HCT116 (cell line): ENCODE results near the gene CBFA2T3. TPM values are rescaled to one million over a fixed set of nuclear protein-coding genes. Genes with fewer than 3 reads are reported as not detected.

ENCODE experiments used
- ATAC-seq: fragments of 200-7000 bp; cut with Tn5 transposase; 2 replicates; pipeline ENCODE4 v1.9.1; 2020; ENCODE audit warnings: mild to moderate bottlenecking, moderate library complexity
- BruUV-seq: library from RNA; stranded (reverse); fragments of 400-500 nt; replicated peaks from 2 replicates; lab custom pipeline; 2021; lab: Mats Ljungman, UMichigan
- CTCF ChIA-PET: fragments of 300-600 bp; sonication (Branson Sonifier 250); formaldehyde crosslinking; loops from one replicate; lab custom pipeline; 2021; ENCODE audit warnings: antibody characterized with exemption; lab: Charles Lee
- POLR2A ChIA-PET: fragments of 300-600, 350-600 bp; sonication (Branson Sonifier 250); formaldehyde crosslinking; loops from one replicate; lab custom pipeline; 2021; ENCODE audit warnings: antibody characterized with exemption; lab: Charles Lee
- RAD21 ChIA-PET, 2 experiments: fragments of 300-600 bp; sonication (Branson Sonifier 250); formaldehyde crosslinking; loops; one replicate each; lab custom pipeline; 2023; ENCODE audit warnings: low total read pairs in 2 of 2; ENCODE audit not compliant: uncharacterized antibody in 2 of 2, unreplicated experiment in 2 of 2, low non-redundant PET in 1 of 2; lab: Charles Lee
- DNase-seq: peaks from one replicate; pipeline ENCODE4 v3.0.0-alpha.2; 2010; ENCODE audit warnings: low read depth, low spot score
- H2AFZ ChIP-seq: fragments of 200-600 bp; shearing (Covaris generic), sonication (generic); 2 replicates; pipeline ENCODE4 v1.6.1; 2017; ENCODE audit warnings: low read depth, mixed run types, mixed read lengths, antibody characterized with exemption, low read length; ENCODE audit not compliant: poor library complexity, severe bottlenecking
- H3K27ac ChIP-seq: 2 replicates; pipeline ENCODE4 v1.5.1; 2012; ENCODE audit warnings: low read depth, low read length
- H3K27me3 ChIP-seq: fragments of 200-600 bp; sonication (generic); 2 replicates; pipeline ENCODE4 v1.6.1; 2016; ENCODE audit warnings: mixed run types, low read length, mixed read lengths; ENCODE audit not compliant: insufficient read depth
- H3K36me3 ChIP-seq, 2 experiments: fragments of 200-500 bp in 1 of 2; fragments of 200-600 bp in 1 of 2; sonication (Bioruptor generic) in 1 of 2; sonication (generic) in 1 of 2; 2 replicates each; pipeline versions ENCODE4 v1.5.1 to v1.6.1; 2014 to 2016; ENCODE audit warnings: low read length in 2 of 2, inconsistent platforms in 1 of 2, mixed read lengths in 1 of 2, mixed run types in 1 of 2; ENCODE audit not compliant: insufficient read depth in 2 of 2, control insufficient read depth in 1 of 2
- H3K4me1 ChIP-seq, 2 experiments: fragments of 200-600 bp in 1 of 2; sonication (generic) in 1 of 2; 2 replicates each; pipeline versions ENCODE4 v1.5.1 to v1.6.1; 2012 to 2017; ENCODE audit warnings: low read length in 2 of 2, inconsistent platforms in 1 of 2, mild to moderate bottlenecking in 1 of 2, mixed read lengths in 1 of 2, mixed run types in 1 of 2, moderate library complexity in 1 of 2; ENCODE audit not compliant: insufficient read depth in 2 of 2, control insufficient read depth in 1 of 2
- H3K4me2 ChIP-seq: fragments of 200-600 bp; sonication (generic); 2 replicates; pipeline ENCODE4 v1.6.1; 2017; ENCODE audit warnings: mixed run types, low read length, mixed read lengths
- H3K4me3 ChIP-seq, 2 experiments: fragments of 200-600 bp in 1 of 2; sonication (generic) in 1 of 2; replicated peaks in 1 of 2; 2 replicates each; pipeline ENCODE4 v1.5.1; 2011 to 2016; ENCODE audit warnings: low read length in 2 of 2, control low read depth in 1 of 2, low read depth in 1 of 2, mild to moderate bottlenecking in 1 of 2, mixed read lengths in 1 of 2, mixed run types in 1 of 2
- H3K79me2 ChIP-seq: fragments of 200-600 bp; sonication (generic); 2 replicates; pipeline ENCODE4 v1.6.1; 2017; ENCODE audit warnings: mild to moderate bottlenecking, mixed run types, low read length, moderate library complexity, mixed read lengths; ENCODE audit not compliant: insufficient read depth
- H3K9ac ChIP-seq: fragments of 200-600 bp; sonication (generic); 2 replicates; pipeline ENCODE4 v1.6.1; 2016; ENCODE audit warnings: low read length, mixed read lengths
- H3K9me2 ChIP-seq: fragments of 200-600 bp; sonication (generic), shearing (Covaris generic); 2 replicates; pipeline ENCODE4 v1.6.1; 2017; ENCODE audit warnings: mixed run types, mild to moderate bottlenecking, moderate library complexity; ENCODE audit not compliant: insufficient read depth
- H3K9me3 ChIP-seq, 2 experiments: fragments of 200-500 bp in 1 of 2; fragments of 200-600 bp in 1 of 2; sonication (Bioruptor generic) in 1 of 2; sonication (generic) in 1 of 2; 2 replicates each; pipeline ENCODE4 v1.6.1; 2014 to 2017; ENCODE audit warnings: low read length in 2 of 2, mixed read lengths in 2 of 2, inconsistent platforms in 1 of 2, low read depth in 1 of 2, mild to moderate bottlenecking in 1 of 2, mixed run types in 1 of 2, moderate library complexity in 1 of 2; ENCODE audit not compliant: control insufficient read depth in 1 of 2, insufficient read depth in 1 of 2
- H4K20me1 ChIP-seq: fragments of 200-600 bp; sonication (generic), shearing (Covaris generic); 2 replicates; pipeline ENCODE4 v1.6.1; 2017; ENCODE audit warnings: mixed run types, mild to moderate bottlenecking, moderate library complexity; ENCODE audit not compliant: insufficient read depth
- EGR1 ChIP-seq: IDR thresholded peaks from 2 replicates; pipeline ENCODE4 v1.6.1; 2012; ENCODE audit warnings: low read depth
- FOSL1 ChIP-seq: IDR thresholded peaks from 2 replicates; pipeline ENCODE4 v1.6.1; 2012; ENCODE audit warnings: low read depth
- JUND ChIP-seq: IDR thresholded peaks from 2 replicates; pipeline ENCODE4 v1.6.1; 2012
- POLR2A ChIP-seq: IDR thresholded peaks from 2 replicates; pipeline ENCODE4 v1.7.0; 2011; ENCODE audit warnings: borderline replicate concordance; ENCODE audit not compliant: insufficient read depth, insufficient read length; ENCODE audit errors: extremely low read depth
- SRF ChIP-seq: IDR thresholded peaks from 2 replicates; pipeline ENCODE4 v1.6.1; 2012; ENCODE audit warnings: low read depth
- ZNF274 ChIP-seq: fragments of 200-500 bp; sonication (Bioruptor generic); IDR thresholded peaks from 2 replicates; pipeline ENCODE4 v1.6.1; 2014; ENCODE audit warnings: mild to moderate bottlenecking, low read depth, low read length, inconsistent platforms
- intact Hi-C: fragments of 100-400 bp; cut with micrococcal nuclease; formaldehyde crosslinking; loops from 2 replicates; pipeline ENCODE4 v1.10.0; 2022
- total RNA-seq: library from RNA; stranded (reverse); gene quantifications from one replicate; pipeline ENCODE4 v1.2.1, GENCODE V29; 2021; ENCODE audit not compliant: unreplicated experiment
- TF ChIP-seq, protein P1 (sequence below): IDR thresholded peaks from 2 replicates; pipeline ENCODE4 v1.6.1; 2012
- TF ChIP-seq, protein P2 (sequence below): IDR thresholded peaks from 2 replicates; pipeline ENCODE4 v1.6.1; 2011; ENCODE audit warnings: mild to moderate bottlenecking, low read length, moderate library complexity; ENCODE audit not compliant: insufficient replicate concordance; ENCODE audit errors: extremely low read depth
- TF ChIP-seq, protein P3 (sequence below), 3 experiments: fragments of 200-600 bp in 1 of 3; sonication (generic) in 1 of 3; IDR thresholded peaks in 2 of 3; conservative IDR thresholded peaks in 1 of 3; 2 replicates each; pipeline ENCODE4 v1.5.1; 2012 to 2017; ENCODE audit warnings: low read depth in 2 of 3, low read length in 2 of 3, antibody characterized with exemption in 1 of 3, borderline replicate concordance in 1 of 3, control low read depth in 1 of 3, mild to moderate bottlenecking in 1 of 3, mixed read lengths in 1 of 3, mixed run types in 1 of 3, moderate library complexity in 1 of 3; ENCODE audit not compliant: insufficient read depth in 1 of 3
- TF ChIP-seq, protein P4 (sequence below): IDR thresholded peaks from 2 replicates; pipeline ENCODE4 v1.6.1; 2012

CBFA2T3 gene
- total RNA-seq, 1 experiment from 2014 or later = 19.1 TPM

DNA sequence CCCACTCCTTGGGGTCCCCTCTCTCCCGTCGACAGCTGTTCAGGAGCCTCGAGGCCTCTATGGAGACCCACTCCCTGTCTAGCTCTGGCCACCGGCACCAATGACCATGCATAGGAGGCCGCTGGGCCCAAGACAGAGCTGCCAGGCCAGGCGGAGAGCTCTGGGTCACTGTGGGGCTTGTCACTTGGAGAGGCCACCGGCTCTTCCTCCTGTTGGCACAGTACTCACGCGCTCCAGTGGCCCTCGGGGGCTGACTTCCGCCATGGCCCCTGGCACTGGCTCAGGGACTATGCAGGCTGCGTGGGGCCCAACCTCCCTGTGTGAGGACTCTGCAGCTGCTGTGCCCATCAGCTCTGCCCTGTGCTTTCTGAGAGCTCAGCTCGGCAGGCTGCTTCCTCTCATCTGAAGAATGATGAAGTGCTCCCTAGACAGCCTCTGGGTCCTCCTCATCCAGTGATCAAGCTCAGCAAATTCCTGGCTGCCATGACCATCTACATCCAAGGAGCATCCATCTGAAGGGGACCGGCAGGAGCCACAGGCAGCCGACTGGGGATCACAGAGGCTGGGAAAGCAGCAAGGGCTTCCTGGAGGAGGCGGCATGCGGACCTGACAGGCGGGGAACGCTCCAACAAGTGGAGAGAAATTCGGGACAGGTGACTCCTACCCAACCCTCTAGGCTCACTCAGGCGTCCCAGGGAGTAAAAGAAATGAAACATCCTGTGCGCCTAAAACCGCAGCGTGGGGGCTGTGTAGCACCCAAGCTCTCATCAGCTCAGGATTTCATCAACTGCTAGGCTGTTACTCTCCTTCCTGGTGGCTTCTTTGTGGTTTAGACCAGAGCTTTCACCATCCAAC lies 137.0 kb downstream of the CBFA2T3 start:
- intact Hi-C loops = no loop called here
- H3K79me2 ChIP-seq = no peaks in the 10 kb centered on the region
- no peak overlapping the region for H3K4me2 ChIP-seq
- H3K4me3 ChIP-seq = no peak overlapping the region
- no peak overlapping the region for H2AFZ ChIP-seq
- TF ChIP-seq SRF = no peak
- TF ChIP-seq, protein P1, sequence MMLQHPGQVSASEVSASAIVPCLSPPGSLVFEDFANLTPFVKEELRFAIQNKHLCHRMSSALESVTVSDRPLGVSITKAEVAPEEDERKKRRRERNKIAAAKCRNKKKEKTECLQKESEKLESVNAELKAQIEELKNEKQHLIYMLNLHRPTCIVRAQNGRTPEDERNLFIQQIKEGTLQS = no peak
- TF ChIP-seq, protein P2, sequence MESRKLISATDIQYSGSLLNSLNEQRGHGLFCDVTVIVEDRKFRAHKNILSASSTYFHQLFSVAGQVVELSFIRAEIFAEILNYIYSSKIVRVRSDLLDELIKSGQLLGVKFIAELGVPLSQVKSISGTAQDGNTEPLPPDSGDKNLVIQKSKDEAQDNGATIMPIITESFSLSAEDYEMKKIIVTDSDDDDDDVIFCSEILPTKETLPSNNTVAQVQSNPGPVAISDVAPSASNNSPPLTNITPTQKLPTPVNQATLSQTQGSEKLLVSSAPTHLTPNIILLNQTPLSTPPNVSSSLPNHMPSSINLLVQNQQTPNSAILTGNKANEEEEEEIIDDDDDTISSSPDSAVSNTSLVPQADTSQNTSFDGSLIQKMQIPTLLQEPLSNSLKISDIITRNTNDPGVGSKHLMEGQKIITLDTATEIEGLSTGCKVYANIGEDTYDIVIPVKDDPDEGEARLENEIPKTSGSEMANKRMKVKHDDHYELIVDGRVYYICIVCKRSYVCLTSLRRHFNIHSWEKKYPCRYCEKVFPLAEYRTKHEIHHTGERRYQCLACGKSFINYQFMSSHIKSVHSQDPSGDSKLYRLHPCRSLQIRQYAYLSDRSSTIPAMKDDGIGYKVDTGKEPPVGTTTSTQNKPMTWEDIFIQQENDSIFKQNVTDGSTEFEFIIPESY = no peak
- TF ChIP-seq JUND = no peak
- TF ChIP-seq, protein P3, sequence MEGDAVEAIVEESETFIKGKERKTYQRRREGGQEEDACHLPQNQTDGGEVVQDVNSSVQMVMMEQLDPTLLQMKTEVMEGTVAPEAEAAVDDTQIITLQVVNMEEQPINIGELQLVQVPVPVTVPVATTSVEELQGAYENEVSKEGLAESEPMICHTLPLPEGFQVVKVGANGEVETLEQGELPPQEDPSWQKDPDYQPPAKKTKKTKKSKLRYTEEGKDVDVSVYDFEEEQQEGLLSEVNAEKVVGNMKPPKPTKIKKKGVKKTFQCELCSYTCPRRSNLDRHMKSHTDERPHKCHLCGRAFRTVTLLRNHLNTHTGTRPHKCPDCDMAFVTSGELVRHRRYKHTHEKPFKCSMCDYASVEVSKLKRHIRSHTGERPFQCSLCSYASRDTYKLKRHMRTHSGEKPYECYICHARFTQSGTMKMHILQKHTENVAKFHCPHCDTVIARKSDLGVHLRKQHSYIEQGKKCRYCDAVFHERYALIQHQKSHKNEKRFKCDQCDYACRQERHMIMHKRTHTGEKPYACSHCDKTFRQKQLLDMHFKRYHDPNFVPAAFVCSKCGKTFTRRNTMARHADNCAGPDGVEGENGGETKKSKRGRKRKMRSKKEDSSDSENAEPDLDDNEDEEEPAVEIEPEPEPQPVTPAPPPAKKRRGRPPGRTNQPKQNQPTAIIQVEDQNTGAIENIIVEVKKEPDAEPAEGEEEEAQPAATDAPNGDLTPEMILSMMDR (IDR thresholded peaks at IDR 0.05 in 2 of 3, conservative IDR thresholded peaks at IDR 0.05 in 1 of 3; ENCODE audit: borderline replicate concordance in 1 of 3, insufficient read depth in 1 of 3, low read depth in 2 of 3, low read length in 2 of 3) = no peak
- TF ChIP-seq FOSL1 = no peak
- TF ChIP-seq, protein P4, sequence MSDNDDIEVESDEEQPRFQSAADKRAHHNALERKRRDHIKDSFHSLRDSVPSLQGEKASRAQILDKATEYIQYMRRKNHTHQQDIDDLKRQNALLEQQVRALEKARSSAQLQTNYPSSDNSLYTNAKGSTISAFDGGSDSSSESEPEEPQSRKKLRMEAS = no peak
- no peak for TF ChIP-seq ZNF274
- TF ChIP-seq POLR2A = no peak
- no peak for TF ChIP-seq EGR1
- no peaks in the 10 kb centered on the region for H3K36me3 ChIP-seq
- ChIA-PET RAD21 (no interaction called here), POLR2A (no interaction called here), CTCF (no interaction called here)
- no peaks in the 10 kb centered on the region for H3K27me3 ChIP-seq
- no peaks in the 10 kb centered on the region for H3K9me3 ChIP-seq
- TSS peak; percentile 18 for BruUV-seq
- no peaks in the 10 kb centered on the region for H3K9me2 ChIP-seq
- H3K27ac ChIP-seq = no peak overlapping the region
- no peaks in the 10 kb centered on the region for H4K20me1 ChIP-seq
- DNase-seq = no peak
- no peak for ATAC-seq
- no peaks in the 10 kb centered on the region for H3K4me1 ChIP-seq
- H3K9ac ChIP-seq = no peak overlapping the region
